Colonic mucosa (tissue), 4 donors: Measurements from ENCODE around the gene DCUN1D1. TPM values are rescaled to one million over a fixed set of nuclear protein-coding genes. Genes with fewer than 3 reads are reported as not detected.

Experiments
- DNase-seq: peaks from one replicate; pipeline ENCODE4 v3.0.0-alpha.2; 2020
- H3K27ac ChIP-seq: fragments of 200-600 bp; one replicate; pipeline ENCODE4 v1.8.0; 2021
- H3K27me3 ChIP-seq: fragments of 200-600 bp; one replicate; pipeline ENCODE4 v1.8.0; 2021
- H3K36me3 ChIP-seq: fragments of 200-600 bp; one replicate; pipeline ENCODE4 v1.8.0; 2021
- H3K4me1 ChIP-seq: fragments of 200-600 bp; one replicate; pipeline ENCODE4 v1.8.0; 2021; ENCODE audit warnings: mild to moderate bottlenecking
- H3K4me3 ChIP-seq: fragments of 200-600 bp; one replicate; pipeline ENCODE4 v1.8.0; 2021
- H3K9ac ChIP-seq, 2 donors: one replicate each; pipeline ENCODE4 v1.7.0; 2013; ENCODE audit warnings: control low read depth in 2 of 2, low read depth in 2 of 2, low read length in 2 of 2
- H3K9me3 ChIP-seq: fragments of 200-600 bp; one replicate; pipeline ENCODE4 v1.8.0; 2021
- intact Hi-C: fragments of 100-400 bp; cut with DNase I; formaldehyde crosslinking; loops from one replicate; pipeline ENCODE4 v1.14.1; 2022
- total RNA-seq, 2 donors: library from RNA; stranded (reverse); fragmentation: NEBNext Ultra II Directional in 1 of 2; extraction: Animal tissue kit (Norgen Biotek cat#: 25700) in 1 of 2; gene quantifications; one replicate each; pipeline ENCODE4 v1.2.1, GENCODE V29; 2021
- TF ChIP-seq, protein P1 (sequence below): fragments of 200-600 bp; IDR thresholded peaks from one replicate; pipeline ENCODE4 v1.8.0; 2022; ENCODE audit warnings: antibody characterized with exemption, mild to moderate bottlenecking
- donor health status: healthy.
- donor health status: DM: no; HTN: no; CAD: no.
- donor health status: DM: no; HTN: no; CAD: no.

DCUN1D1 gene
- total RNA-seq, 2 donors from 2014 or later: 38.9 to 56.6 TPM

DNA sequence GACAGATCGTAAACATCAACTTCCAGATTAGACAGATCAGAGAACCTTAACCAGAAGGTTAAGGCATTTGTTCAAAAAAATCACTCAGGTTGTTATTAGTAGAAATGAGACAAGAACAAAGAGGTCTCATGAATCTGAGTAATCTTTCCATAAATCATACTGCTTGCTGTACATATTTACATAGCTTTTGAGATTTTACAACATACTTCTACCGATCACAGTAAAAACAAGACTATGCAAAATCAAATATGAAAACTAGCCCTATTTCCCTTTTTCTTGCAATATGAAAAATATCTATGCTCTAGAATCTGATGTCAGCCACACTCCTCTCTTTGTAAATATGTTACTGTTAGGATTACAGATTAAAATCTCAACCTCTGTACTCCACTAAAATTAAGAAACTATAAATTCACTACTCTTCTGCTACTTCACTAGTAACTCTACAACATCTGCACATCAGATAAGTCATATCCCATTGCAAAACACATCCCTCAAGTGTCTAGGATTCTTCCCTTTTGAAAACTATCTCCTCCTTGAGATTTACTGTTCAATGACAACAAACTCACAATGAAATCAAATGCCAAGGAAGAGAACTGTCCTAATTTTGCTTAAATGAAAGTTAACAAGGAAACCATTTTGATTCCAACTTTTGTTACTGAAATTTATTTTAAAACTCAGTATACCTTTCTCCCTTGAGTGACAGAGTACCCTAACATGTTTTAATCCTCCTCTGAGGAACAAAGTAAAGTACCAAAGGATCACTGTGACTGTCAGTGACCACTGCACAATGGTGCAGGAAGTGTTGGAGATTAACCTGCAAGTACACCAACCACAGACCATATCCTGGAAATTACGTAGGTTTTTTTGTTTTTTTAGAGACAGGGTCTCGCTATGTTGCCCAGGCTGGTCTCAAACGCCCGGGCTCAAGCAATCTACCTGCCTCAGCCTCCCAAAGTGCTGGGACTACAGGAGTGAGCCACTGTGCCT, 12.8 kb downstream of the DCUN1D1 start:
- Histone ChIP-seq H3K9ac (no peak overlapping the region), H3K4me3 (no peak overlapping the region), H3K27me3 (no peaks in the 10 kb centered on the region), H3K27ac (no peak overlapping the region), H3K36me3 (no peaks in the 10 kb centered on the region), H3K9me3 (no peaks in the 10 kb centered on the region), H3K4me1 (peaks cover 2% of the 10 kb centered on the region)
- TF ChIP-seq, protein P1, sequence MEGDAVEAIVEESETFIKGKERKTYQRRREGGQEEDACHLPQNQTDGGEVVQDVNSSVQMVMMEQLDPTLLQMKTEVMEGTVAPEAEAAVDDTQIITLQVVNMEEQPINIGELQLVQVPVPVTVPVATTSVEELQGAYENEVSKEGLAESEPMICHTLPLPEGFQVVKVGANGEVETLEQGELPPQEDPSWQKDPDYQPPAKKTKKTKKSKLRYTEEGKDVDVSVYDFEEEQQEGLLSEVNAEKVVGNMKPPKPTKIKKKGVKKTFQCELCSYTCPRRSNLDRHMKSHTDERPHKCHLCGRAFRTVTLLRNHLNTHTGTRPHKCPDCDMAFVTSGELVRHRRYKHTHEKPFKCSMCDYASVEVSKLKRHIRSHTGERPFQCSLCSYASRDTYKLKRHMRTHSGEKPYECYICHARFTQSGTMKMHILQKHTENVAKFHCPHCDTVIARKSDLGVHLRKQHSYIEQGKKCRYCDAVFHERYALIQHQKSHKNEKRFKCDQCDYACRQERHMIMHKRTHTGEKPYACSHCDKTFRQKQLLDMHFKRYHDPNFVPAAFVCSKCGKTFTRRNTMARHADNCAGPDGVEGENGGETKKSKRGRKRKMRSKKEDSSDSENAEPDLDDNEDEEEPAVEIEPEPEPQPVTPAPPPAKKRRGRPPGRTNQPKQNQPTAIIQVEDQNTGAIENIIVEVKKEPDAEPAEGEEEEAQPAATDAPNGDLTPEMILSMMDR: no peak
- intact Hi-C loops: no loop called here
- no peak for DNase-seq

DNA sequence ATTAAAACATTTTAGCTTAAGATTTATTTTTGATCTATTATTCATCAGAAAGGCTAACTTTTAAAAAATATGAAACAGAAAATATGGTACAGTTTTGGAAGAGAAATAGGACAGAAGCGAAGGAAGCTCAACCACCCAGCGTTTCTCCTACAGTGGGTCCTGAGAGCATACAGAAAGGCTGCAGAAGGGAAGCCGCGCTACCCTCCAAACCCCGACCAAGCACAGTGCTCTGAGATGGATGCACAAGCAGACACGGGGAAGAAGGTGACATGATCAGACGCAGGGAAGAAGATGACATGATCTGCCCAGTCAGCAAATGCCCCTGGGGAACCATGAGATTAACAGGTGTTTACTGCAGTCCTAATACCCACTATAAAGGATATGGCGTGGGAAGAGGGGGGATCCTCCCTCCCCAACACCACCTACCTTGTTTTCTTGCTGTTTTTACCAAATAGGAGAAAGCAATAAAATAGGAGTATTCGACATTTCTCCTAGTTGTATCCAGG, 14.4 kb downstream of the DCUN1D1 start:
- H3K27ac ChIP-seq: no peak overlapping the region
- no peak overlapping the region for H3K9ac ChIP-seq
- H3K4me3 ChIP-seq: no peak overlapping the region
- no peaks in the 10 kb centered on the region for H3K36me3 ChIP-seq
- DNase-seq: no peak
- peaks cover 2% of the 10 kb centered on the region for H3K4me1 ChIP-seq
- TF ChIP-seq, protein P1: no peak
- intact Hi-C loops: no loop called here
- no peaks in the 10 kb centered on the region for H3K9me3 ChIP-seq
- H3K27me3 ChIP-seq: no peaks in the 10 kb centered on the region

DNA sequence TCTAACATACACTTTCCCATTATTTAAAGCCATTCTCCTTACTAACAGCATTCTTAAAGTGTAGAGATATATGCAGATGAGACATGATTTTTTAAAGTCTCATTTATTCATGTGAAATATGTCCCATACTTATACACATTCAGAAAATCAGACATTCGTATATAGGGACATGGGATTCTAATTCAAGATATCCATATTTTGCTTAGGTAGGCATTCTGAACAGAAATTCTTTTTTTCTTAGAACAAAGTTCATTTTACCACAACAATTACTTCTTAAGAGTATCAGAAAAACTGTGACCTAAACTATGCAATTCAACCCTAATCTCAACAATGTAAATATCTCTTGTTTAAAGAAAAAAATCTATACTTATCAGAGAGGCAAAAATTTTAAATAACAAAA, 16.2 kb downstream of the DCUN1D1 start:
- Histone ChIP-seq H3K27me3 (no peaks in the 10 kb centered on the region), H3K27ac (no peak overlapping the region), H3K9me3 (no peaks in the 10 kb centered on the region), H3K4me3 (no peak overlapping the region), H3K4me1 (no peaks in the 10 kb centered on the region), H3K36me3 (no peaks in the 10 kb centered on the region), H3K9ac (no peak overlapping the region)
- DNase-seq: no peak
- TF ChIP-seq, protein P1: no peak
- intact Hi-C loops: no loop called here

DNA sequence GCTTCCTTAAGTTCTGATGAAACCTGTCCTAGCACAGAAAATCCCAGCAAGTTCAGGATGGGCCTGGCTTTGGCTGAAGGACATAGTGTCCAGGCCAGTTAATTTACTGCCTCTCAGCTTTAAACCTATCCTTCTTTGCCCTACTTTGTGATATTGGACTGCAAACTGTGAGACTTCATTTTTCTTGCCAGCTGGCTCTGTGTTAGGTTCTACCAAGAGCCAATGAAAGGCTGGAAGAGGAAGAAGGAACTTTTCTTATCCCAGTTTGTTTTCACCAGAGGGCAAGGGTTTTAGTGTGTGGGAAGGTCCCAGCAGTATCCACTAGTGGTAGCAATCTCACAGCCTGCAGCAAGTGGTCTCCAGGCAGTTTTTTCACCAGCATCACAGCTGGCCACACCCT, 18.2 kb downstream of the DCUN1D1 start:
- no peak for DNase-seq
- Histone ChIP-seq H3K4me3 (no peak overlapping the region), H3K27ac (no peak overlapping the region)

DNA sequence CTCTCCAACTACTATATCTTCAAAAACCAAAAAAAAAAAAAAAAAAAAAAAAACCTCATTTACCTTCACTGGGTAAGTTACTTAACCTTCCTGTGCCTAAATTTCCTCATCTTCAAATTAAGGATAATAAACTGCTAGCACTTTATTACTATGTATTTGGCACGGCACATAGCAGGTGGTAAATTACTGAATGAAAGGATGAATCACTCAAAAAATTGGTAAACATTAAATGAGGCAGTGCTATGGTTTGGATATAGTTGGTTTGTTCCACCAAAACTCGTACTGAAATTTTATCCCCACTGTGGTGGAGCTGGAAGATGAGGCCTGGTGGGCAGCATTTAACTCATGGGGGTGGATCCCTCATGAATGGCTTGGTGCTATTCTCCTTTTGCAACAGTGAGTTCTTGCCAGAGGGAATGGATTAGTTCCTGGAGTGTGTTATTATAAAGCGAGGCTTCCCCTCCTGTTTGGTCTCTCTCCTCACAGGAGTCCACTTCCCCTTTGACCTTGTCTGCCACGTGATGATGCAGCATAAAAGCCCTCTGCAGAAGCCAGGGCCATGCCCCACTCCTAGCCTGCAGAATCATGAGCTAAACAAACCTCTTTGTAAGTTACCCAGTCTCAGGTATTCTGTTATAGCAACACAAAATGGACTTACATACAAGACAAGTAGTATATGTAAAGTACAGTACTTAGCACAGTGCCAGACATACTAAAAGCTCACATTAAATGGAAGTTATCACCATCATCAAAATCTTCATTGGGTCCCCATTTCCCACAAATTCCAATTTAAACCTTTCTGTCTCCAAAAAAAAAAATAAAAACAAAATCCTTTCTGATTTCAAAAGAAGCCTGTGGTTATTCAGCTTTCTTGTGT, 20.6 kb downstream of the DCUN1D1 start:
- Histone ChIP-seq H3K9me3 (no peaks in the 10 kb centered on the region), H3K36me3 (no peaks in the 10 kb centered on the region), H3K4me1 (no peaks in the 10 kb centered on the region), H3K4me3 (no peak overlapping the region), H3K27me3 (no peaks in the 10 kb centered on the region), H3K27ac (peak overlapping the region; percentile 11), H3K9ac (no peak overlapping the region)
- TF ChIP-seq, protein P1: no peak
- intact Hi-C loops: no loop called here
- DNase-seq: no peak

More for the DNA sequence above, 18.2 kb downstream of the DCUN1D1 start:
- no peaks in the 10 kb centered on the region for H3K27me3 ChIP-seq
- no peaks in the 10 kb centered on the region for H3K4me1 ChIP-seq
- intact Hi-C loops: no loop called here
- no peaks in the 10 kb centered on the region for H3K9me3 ChIP-seq
- H3K9ac ChIP-seq: no peak overlapping the region
- H3K36me3 ChIP-seq: no peaks in the 10 kb centered on the region
- TF ChIP-seq, protein P1: no peak
